SH-SY5Y (cell line): ENCODE data around the gene DOCK7.

Experiments
- GATA2 ChIP-seq: IDR thresholded peaks from 2 replicates; pipeline ENCODE4 v1.6.1; 2011; ENCODE audit warnings: mild to moderate bottlenecking, low read depth, low read length
- GATA3 ChIP-seq: IDR thresholded peaks from 2 replicates; pipeline ENCODE4 v1.6.1; 2011; ENCODE audit warnings: low read depth, mild to moderate bottlenecking, low read length, moderate library complexity

GRCh38 chr1:62726011-62726442 lies 37.8 kb upstream of the DOCK7 start:
- TF ChIP-seq GATA2 (no peak), GATA3 (no peak)
